ENCODE results near the gene NLRC5. TPM values are rescaled to one million over a fixed set of nuclear protein-coding genes. Genes with fewer than 3 reads are reported as not detected.

The NLRC5 gene
- total RNA-seq, 1 experiment from 2014 or later, result 0.98 TPM

- POLR2A ChIA-PET (ENCODE audit: unreplicated experiment), result no interaction called here
- CTCF ChIA-PET, result no interaction called here
- Histone ChIP-seq H3K27me3 (ENCODE audit: low read length) (no peaks in the 10 kb centered on the region), H4K20me1 (ENCODE audit: low read length) (no peaks in the 10 kb centered on the region), H3K4me2 (ENCODE audit: low read length) (no peak overlapping the region), H3K79me2 (ENCODE audit: low read length) (no peaks in the 10 kb centered on the region), H3K4me3 (ENCODE audit: low read length) (no peak overlapping the region), H3K9me2 (replicated peaks; ENCODE audit: low read length) (no peaks in the 10 kb centered on the region), H3K9ac (ENCODE audit: low read length) (no peak overlapping the region), H3K9me3 (ENCODE audit: low read length) (no peaks in the 10 kb centered on the region), H2AFZ (ENCODE audit: low read length) (no peak overlapping the region), H3F3A (ENCODE audit: low read length, unreplicated experiment) (no peaks in the 10 kb centered on the region), H3K36me3 (ENCODE audit: low read depth, low read length) (no peaks in the 10 kb centered on the region), H3K27ac (ENCODE audit: low read length) (no peak overlapping the region), H3K4me1 (ENCODE audit: insufficient read depth, low read length) (no peaks in the 10 kb centered on the region)
- DNase-seq (no peak), ATAC-seq (no peak)
- intact Hi-C loops (cut with micrococcal nuclease), result no loop called here
- no TSS peak for BruUV-seq (replicated peaks)
- TF ChIP-seq, protein P1, sequence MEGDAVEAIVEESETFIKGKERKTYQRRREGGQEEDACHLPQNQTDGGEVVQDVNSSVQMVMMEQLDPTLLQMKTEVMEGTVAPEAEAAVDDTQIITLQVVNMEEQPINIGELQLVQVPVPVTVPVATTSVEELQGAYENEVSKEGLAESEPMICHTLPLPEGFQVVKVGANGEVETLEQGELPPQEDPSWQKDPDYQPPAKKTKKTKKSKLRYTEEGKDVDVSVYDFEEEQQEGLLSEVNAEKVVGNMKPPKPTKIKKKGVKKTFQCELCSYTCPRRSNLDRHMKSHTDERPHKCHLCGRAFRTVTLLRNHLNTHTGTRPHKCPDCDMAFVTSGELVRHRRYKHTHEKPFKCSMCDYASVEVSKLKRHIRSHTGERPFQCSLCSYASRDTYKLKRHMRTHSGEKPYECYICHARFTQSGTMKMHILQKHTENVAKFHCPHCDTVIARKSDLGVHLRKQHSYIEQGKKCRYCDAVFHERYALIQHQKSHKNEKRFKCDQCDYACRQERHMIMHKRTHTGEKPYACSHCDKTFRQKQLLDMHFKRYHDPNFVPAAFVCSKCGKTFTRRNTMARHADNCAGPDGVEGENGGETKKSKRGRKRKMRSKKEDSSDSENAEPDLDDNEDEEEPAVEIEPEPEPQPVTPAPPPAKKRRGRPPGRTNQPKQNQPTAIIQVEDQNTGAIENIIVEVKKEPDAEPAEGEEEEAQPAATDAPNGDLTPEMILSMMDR (conservative IDR thresholded peaks at IDR 0.05; ENCODE audit: low read depth, low read length), result no peak
- no peak for TF ChIP-seq EZH2phosphoT487 (IDR thresholded peaks at IDR 0.05; ENCODE audit: borderline replicate concordance, low read length)
- TF ChIP-seq EZH2 (IDR thresholded peaks at IDR 0.05; ENCODE audit: low read length, unreplicated experiment), result no peak
Measured at GRCh38 chr16:56974549-56975300, 14.6 kb upstream of the NLRC5 start.

DNA sequence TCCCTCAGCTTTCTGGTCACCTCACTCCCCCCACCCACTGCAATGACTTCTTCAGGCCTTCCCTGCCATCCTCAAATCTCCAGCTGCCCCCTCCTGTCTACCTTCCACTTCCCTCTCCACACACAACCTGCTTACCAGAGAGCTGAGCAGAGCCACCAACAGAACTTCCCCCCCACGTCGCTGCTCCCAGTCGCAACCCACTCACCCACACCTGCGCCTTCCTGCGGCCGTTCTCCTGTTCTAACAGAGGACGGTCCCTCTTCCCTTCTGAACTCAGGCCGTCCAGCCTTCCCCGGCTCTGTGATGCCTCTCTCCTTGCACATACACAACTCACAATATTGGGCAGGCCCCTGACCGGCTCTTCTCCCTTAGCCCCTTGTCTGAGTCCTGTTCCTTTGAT, 13.6 kb upstream of the NLRC5 start:
- H3K79me2 ChIP-seq (ENCODE audit: low read length), result no peaks in the 10 kb centered on the region
- no peaks in the 10 kb centered on the region for H3F3A ChIP-seq (ENCODE audit: low read length, unreplicated experiment)
- POLR2A ChIA-PET (ENCODE audit: unreplicated experiment), result no interaction called here
- no peak overlapping the region for H3K9ac ChIP-seq (ENCODE audit: low read length)
- H3K9me2 ChIP-seq (replicated peaks; ENCODE audit: low read length), result no peaks in the 10 kb centered on the region
- no peaks in the 10 kb centered on the region for H3K36me3 ChIP-seq (ENCODE audit: low read depth, low read length)
- TF ChIP-seq, protein P1 (conservative IDR thresholded peaks at IDR 0.05; ENCODE audit: low read depth, low read length), result no peak
- TF ChIP-seq EZH2phosphoT487 (IDR thresholded peaks at IDR 0.05; ENCODE audit: borderline replicate concordance, low read length), result no peak
- no peak for TF ChIP-seq EZH2 (IDR thresholded peaks at IDR 0.05; ENCODE audit: low read length, unreplicated experiment)
- DNase-seq (no peak), ATAC-seq (no peak)
- no TSS peak for BruUV-seq (replicated peaks)
- no peak overlapping the region for H3K4me3 ChIP-seq (ENCODE audit: low read length)
- intact Hi-C loops (cut with micrococcal nuclease), result no loop called here
- H2AFZ ChIP-seq (ENCODE audit: low read length), result no peak overlapping the region
- no peaks in the 10 kb centered on the region for H3K9me3 ChIP-seq (ENCODE audit: low read length)
- CTCF ChIA-PET, result no interaction called here
- no peaks in the 10 kb centered on the region for H3K4me1 ChIP-seq (ENCODE audit: insufficient read depth, low read length)
- no peaks in the 10 kb centered on the region for H3K27me3 ChIP-seq (ENCODE audit: low read length)
- no peaks in the 10 kb centered on the region for H4K20me1 ChIP-seq (ENCODE audit: low read length)
- no peak overlapping the region for H3K27ac ChIP-seq (ENCODE audit: low read length)
- H3K4me2 ChIP-seq (ENCODE audit: low read length), result no peak overlapping the region

DNA sequence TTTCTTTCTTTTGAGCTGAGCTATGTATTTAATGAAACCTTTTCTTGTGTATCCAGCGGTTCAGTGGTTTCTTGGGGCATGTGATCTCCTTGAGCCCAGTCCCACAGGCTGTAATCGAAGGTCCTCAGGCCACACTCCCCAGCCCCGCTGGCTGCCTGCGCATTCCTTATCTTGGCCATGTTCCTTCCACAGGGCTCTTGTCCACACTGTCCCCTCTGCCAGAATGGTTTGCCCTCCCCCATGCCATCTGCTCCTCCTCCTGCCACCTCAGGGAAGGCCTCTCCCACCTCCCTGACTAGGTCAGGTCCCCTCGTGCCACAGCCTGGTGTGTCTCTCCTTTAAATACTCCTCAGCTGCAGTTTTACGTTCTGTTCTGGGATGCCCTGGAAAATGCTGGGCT, 12.1 kb upstream of the NLRC5 start:
- H4K20me1 ChIP-seq (ENCODE audit: low read length), result no peaks in the 10 kb centered on the region
- TF ChIP-seq EZH2phosphoT487 (IDR thresholded peaks at IDR 0.05; ENCODE audit: borderline replicate concordance, low read length) (no peak), EZH2 (IDR thresholded peaks at IDR 0.05; ENCODE audit: low read length, unreplicated experiment) (no peak)
- TF ChIP-seq, protein P1 (conservative IDR thresholded peaks at IDR 0.05; ENCODE audit: low read depth, low read length), result no peak

More for the DNA sequence above, 12.1 kb upstream of the NLRC5 start:
- H3K4me3 ChIP-seq (ENCODE audit: low read length), result no peak overlapping the region
- no peaks in the 10 kb centered on the region for H3K79me2 ChIP-seq (ENCODE audit: low read length)
- ATAC-seq (no peak), DNase-seq (no peak)
- no peaks in the 10 kb centered on the region for H3K36me3 ChIP-seq (ENCODE audit: low read depth, low read length)
- intact Hi-C loops (cut with micrococcal nuclease), result no loop called here
- H3K9ac ChIP-seq (ENCODE audit: low read length), result no peak overlapping the region
- H2AFZ ChIP-seq (ENCODE audit: low read length), result no peak overlapping the region
- no peak overlapping the region for H3K4me2 ChIP-seq (ENCODE audit: low read length)
- no TSS peak for BruUV-seq (replicated peaks)
- no peaks in the 10 kb centered on the region for H3F3A ChIP-seq (ENCODE audit: low read length, unreplicated experiment)
- CTCF ChIA-PET, result no interaction called here
- no peaks in the 10 kb centered on the region for H3K9me2 ChIP-seq (replicated peaks; ENCODE audit: low read length)
- H3K27ac ChIP-seq (ENCODE audit: low read length), result no peak overlapping the region
- H3K9me3 ChIP-seq (ENCODE audit: low read length), result no peaks in the 10 kb centered on the region
- POLR2A ChIA-PET (ENCODE audit: unreplicated experiment), result no interaction called here
- no peaks in the 10 kb centered on the region for H3K27me3 ChIP-seq (ENCODE audit: low read length)
- H3K4me1 ChIP-seq (ENCODE audit: insufficient read depth, low read length), result no peaks in the 10 kb centered on the region
